HTERT RPE-1 (cell line): ENCODE data around the gene COLQ.
"Not testable (repeated sequence)": the region's sequence is repeated elsewhere in the genome, so short reads cannot be mapped to it uniquely, and the experiment has no call there.

Source experiments
- in situ Hi-C: fragments of 300-500 bp; cut with MboI; formaldehyde crosslinking; loops from 4 replicates; pipeline ENCODE4 v1.14.3; 2020; ENCODE audit warnings: low sequenced_read_pairs

The COLQ gene

GRCh38 chr3:15430624-15431023 is 90.9 kb downstream of the COLQ start:
- in situ Hi-C loops = no loop called here

DNA sequence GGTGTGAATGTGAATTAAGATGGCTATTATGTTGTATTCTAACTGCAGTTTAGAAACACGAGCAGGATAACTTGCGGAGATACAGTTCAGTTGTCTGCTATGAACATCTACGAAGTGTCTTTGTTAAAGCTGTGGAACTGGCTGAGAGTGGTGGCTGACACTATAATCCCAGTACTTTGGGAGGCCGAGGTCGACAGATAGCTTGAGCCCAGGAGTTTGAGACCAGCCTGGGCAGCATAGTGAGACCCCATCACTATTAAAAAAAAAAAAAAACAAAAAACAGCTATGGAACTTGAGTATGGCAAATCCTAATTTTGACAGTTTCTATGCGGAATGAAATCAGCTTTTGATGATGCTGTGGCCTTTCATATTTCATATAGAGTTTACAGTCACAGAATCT is 92.4 kb downstream of the COLQ start:
- in situ Hi-C loops = no loop called here

GRCh38 chr3:15428539-15428938 is 93.0 kb downstream of the COLQ start:
- in situ Hi-C loops = no loop called here

DNA sequence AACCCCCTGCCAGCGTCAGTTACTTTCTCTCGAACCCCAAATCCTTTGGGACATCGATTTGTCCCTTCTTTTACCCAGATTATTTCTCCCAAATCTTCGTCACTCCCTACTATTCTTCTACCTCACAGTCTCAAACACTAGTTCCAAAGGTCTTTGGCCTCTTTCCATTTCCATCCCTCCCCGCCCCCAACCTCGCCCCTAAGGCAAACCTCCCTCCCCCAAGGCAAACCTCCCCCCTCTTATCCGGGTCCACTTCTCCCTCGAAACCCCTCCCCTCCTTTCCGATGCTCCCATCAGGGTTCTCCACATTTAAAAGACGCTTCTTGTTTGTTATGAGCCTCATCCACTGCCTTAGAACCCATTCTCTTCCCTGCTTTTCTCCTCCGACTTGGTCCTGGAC is 93.5 kb downstream of the COLQ start:
- in situ Hi-C loops = no loop called here

- in situ Hi-C loops = no loop called here
These were observed 94.2 kb downstream of the COLQ start, which contains the start of the genes EAF1 and METTL6 for GRCh38 chr3:15427182-15427880. TSS of gene EAF1 (plus strand) at chr3:15427598. CDS start at chr3:15427780, 182 bp downstream. TSS of gene METTL6 (minus strand) at chr3:15427544. CDS start at chr3:15426511, 1,033 bp downstream.

DNA sequence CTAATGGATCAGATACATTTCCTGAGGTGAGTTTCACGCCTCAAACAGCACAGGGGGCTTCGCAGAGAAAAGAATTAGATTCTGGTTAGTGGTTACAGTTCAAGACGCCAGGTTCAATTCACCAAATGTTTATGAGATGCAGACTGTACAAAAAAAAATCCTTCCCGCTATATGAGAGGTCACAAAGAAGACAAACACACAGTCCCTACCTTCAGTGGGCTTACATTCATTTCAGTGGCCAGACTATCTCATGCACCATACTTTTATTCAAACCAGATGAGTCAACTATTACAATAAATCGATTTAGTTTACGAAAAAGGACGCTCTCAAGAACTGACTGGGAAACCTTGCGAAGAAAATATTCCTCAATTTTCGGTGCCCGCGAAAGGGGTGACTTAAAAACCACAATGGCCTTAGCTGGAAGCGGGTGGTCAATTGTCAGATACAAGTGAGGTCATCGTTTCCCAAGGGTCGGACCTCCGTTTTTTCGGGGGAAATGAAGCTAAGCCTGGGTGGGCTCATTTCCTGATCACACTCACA is 94.9 kb downstream of the COLQ start:
- in situ Hi-C loops = no loop called here

DNA sequence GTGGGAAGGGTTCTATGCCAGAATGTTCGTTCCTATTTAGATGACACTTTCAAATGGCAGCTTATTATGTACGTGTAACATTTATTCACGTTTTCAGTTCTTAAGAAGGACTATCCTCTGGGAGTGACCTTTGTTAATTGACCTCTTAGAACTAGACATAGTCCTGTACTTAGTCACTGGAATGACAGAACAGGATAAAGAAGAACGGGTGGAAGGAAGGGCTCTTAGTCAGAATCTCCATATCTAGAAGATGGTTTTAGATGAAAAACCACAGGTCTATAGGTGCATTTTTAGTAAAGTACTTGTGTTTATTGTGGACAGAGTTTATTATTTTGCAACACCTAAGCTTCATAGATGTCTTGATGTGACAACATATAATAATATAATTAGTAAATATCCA is 100.6 kb downstream of the COLQ start:
- in situ Hi-C loops = no loop called here

- in situ Hi-C loops = not testable (repeated sequence)
These were observed 110.5 kb downstream of the COLQ start for GRCh38 chr3:15410966-15411365.

DNA sequence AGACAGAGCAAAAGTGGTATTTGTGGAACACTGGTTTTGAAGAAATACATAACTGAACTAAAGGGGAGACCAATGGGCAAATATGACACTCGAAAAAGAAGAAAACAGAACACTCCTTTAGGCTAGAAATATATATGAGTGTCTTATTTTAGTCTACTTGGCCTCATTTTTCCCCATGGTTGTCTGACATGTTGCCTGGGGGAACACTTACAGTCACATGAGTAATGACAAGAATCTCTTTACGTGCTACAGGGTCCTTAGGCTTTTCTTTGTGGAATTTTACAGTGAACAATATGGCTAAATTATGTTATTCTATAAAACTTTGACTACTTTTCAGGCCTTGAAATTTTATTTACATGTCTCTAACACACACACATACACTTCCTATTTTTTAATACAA is 111.7 kb downstream of the COLQ start:
- in situ Hi-C loops = no loop called here

DNA sequence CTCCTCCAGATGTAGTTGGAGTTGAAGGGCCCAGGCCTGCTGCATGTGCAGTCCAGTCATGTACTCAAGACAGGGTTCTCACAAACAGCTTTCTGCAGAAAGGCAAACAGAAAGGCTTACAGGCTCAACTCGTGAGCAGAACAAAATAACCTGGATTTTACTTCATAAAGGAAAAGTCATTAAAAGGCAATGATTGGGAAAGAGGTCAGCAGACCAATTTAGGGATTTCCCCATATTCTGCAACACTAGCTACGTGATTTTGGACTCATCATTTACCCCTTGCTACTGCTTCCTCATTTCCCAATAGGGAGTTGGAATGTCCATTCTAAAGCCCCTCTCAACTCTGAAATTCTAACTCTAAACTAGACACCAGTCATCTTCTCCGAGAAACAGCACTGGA is 112.3 kb downstream of the COLQ start:
- in situ Hi-C loops = no loop called here

DNA sequence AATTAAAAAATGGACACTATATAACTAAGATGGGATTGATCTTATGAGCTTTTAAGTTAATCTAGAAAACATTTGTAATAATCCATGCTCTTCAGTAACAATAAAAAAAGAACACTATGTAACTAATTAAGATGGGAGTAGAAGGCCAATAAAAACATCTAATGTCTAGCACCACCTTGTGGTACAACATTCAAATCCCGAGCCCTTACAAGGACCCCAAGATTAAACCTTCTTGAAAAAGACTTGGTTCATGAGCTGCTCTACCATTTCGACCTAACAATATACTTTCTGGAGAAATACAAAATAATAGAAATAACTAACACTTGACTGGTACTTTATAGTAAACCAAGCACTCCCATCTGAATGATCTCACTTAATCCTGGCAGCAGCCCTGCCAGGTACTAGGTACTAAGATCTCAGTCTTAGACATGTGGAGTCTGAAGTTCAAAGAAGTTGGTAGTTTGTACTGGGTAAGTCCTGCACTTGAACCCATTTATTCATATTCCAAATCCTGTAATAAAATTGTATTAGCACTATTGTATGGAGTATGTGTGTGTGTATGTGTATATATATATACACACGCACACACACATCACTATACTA is 116.0 kb downstream of the COLQ start:
- in situ Hi-C loops = no loop called here

DNA sequence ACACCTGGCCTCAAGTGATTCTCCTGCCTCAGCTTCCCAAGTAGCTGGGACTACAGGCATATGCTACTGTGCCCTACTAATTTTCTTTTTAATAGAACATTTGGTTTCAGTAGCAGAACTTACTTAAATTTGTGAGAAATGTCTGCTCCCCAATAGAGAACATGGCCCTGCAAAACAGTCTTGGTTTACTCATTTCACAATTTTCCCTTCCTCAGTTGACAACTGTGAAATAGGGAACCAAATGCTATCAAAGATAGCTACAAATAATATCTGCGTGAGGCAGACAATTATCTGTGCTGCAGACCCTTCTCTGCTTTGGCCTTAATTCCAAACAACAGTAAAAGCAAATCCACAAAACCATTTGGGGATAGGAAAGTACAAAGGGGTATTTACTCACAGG is 116.7 kb downstream of the COLQ start:
- in situ Hi-C loops = no loop called here

DNA sequence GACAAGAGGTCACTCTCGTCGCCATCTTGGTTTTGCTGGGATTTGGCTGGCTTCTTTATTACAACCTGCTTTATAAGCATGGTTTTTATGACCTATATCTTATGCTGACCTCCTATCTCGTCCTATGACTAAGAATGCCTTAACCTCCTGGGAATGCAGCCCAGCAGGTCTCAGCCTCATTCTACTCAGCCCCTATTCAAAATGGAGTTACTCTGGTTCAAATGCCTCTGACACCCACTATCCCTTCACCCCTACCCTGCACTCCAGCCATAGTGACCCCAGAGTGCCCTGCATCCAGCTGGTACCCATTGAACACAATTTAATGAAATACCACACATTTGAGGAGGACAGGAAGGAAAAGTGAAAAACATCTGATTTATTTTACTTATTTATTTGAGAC is 117.5 kb downstream of the COLQ start:
- in situ Hi-C loops = no loop called here

DNA sequence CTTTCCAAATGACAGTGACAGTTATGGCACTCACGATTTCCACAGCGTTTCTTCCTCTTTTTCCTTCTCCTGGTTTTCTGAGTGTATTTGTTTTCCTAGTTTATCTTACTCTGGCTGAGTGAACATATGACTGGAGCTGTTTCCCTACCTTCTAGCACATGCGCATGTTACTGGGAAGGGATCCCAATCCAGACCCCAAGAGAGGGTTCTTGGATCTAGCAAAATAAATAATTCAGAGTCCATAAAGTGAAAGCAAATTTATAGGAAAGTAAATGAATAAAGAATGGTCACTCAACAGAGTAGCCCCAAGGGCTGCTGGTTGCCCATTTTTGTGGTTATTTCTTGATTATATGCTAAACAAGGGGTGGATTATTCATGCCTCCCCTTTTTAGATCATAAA is 118.0 kb downstream of the COLQ start:
- in situ Hi-C loops = no loop called here

DNA sequence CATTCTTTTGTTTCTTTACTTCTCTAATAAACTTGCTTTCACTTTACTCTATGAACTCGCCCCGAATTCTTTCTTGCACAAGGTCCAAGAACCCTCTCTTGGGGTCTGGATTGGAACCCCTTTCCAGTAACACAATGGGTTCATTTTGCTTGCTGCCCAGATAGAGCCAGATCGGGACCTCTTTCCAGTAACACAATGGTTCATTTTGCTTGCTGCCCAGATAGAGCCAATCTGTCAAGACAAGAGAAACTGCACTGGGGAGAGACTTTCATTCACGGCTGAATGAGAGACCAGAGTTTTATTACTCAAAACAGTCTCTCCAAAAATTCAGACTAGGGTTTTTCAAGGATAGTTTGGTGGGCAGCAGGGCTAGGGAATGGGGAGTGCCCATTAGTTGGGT is 119.6 kb downstream of the COLQ start:
- in situ Hi-C loops = no loop called here
